ENCODE results near the gene KBTBD7.

DNA sequence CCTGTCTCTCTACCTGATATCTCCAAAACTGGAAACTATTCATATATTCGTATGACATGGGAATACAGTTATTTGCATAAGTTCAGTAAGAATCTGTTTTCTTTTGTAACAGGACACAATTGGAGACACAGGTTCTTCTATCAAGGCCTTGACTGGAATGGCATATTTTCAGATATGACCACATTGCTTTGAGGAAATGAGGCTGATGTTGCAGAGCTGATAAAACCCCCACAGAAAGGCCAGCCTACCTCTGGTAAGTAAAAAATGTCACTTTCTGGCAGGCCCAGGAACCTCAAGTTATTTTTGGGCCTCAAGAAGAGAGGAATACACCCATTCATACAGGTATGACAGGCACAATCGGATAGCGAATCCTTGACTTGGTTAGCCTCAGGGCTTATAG lies 32.2 kb downstream of the KBTBD7 start:
- TF ChIP-seq, protein P1, sequence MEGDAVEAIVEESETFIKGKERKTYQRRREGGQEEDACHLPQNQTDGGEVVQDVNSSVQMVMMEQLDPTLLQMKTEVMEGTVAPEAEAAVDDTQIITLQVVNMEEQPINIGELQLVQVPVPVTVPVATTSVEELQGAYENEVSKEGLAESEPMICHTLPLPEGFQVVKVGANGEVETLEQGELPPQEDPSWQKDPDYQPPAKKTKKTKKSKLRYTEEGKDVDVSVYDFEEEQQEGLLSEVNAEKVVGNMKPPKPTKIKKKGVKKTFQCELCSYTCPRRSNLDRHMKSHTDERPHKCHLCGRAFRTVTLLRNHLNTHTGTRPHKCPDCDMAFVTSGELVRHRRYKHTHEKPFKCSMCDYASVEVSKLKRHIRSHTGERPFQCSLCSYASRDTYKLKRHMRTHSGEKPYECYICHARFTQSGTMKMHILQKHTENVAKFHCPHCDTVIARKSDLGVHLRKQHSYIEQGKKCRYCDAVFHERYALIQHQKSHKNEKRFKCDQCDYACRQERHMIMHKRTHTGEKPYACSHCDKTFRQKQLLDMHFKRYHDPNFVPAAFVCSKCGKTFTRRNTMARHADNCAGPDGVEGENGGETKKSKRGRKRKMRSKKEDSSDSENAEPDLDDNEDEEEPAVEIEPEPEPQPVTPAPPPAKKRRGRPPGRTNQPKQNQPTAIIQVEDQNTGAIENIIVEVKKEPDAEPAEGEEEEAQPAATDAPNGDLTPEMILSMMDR (IDR thresholded peaks at IDR 0.05) = no peak
- TF ChIP-seq POLR2A (IDR thresholded peaks at IDR 0.05) = no peak

Measured in heart left ventricle (tissue), 13 donors.